GM12878 (cell line): ENCODE data around the gene NAA20. TPM values are rescaled to one million over a fixed set of nuclear protein-coding genes. Genes with fewer than 3 reads are reported as not detected.
A peak's percentile ranks its signal among the peaks of the same experiment; 100 is the strongest.

ENCODE experiments used
- ATAC-seq: fragments of 200-7000 bp; cut with Tn5 transposase; 3 replicates; pipeline ENCODE4 v1.9.1; 2020; ENCODE audit warnings: mild to moderate bottlenecking, moderate library complexity
- BruUV-seq: library from RNA; stranded (reverse); fragments of 400-500 nt; replicated peaks from 2 replicates; lab custom pipeline; 2021; lab: Mats Ljungman, UMichigan
- CTCF ChIA-PET: fragments of 300-600 bp; sonication (Branson Sonifier 250); formaldehyde crosslinking; extraction: SDS; loops from one replicate; lab custom pipeline; 2021; ENCODE audit warnings: inconsistent platforms; lab: Yijun Ruan, JAX
- POLR2A ChIA-PET: fragments of 350-600 bp; formaldehyde crosslinking; extraction: SDS; loops from one replicate; lab custom pipeline; 2021; ENCODE audit warnings: inconsistent platforms; lab: Charles Lee
- RAD21 ChIA-PET: fragments of 300-600 bp; sonication (Branson Sonifier 250); formaldehyde crosslinking; loops from one replicate; lab custom pipeline; 2023; ENCODE audit warnings: antibody characterized with exemption; ENCODE audit not compliant: unreplicated experiment; lab: Charles Lee
- SMC1A ChIA-PET: fragments of 300-600 bp; sonication (Branson Sonifier 250); formaldehyde crosslinking; loops from one replicate; lab custom pipeline; 2023; ENCODE audit not compliant: unreplicated experiment, uncharacterized antibody; lab: Charles Lee
- DNase-seq: peaks from one replicate; pipeline ENCODE4 v3.0.0-alpha.2; 2011; ENCODE audit warnings: low read depth, low spot score
- FAIRE-seq: peaks from 3 replicates; lab custom pipeline; 2011; peaks lifted over from hg19 to GRCh38; lab: Jason Lieb, UNC
- H2AFZ ChIP-seq: 2 replicates; pipeline ENCODE4 v1.6.0; 2011; ENCODE audit warnings: low read depth, low read length, control low read depth; ENCODE audit not compliant: control insufficient read depth
- H3K27ac ChIP-seq: 2 replicates; pipeline ENCODE4 v1.5.1; 2011; ENCODE audit warnings: control low read depth; ENCODE audit not compliant: control insufficient read depth, insufficient read depth
- H3K27me3 ChIP-seq, 2 experiments: replicated peaks in 1 of 2; 2 replicates each; pipeline versions ENCODE4 v1.6.0 to v1.6.1; 2011; ENCODE audit warnings: low read length in 1 of 2; ENCODE audit not compliant: control insufficient read depth in 2 of 2, insufficient read depth in 2 of 2
- H3K36me3 ChIP-seq, 2 experiments: 2 replicates each; pipeline ENCODE4 v1.5.1; 2011; ENCODE audit warnings: low read length in 1 of 2; ENCODE audit not compliant: control insufficient read depth in 2 of 2, insufficient read depth in 2 of 2
- H3K4me1 ChIP-seq: 2 replicates; pipeline ENCODE4 v1.6.1; 2011; ENCODE audit warnings: mild to moderate bottlenecking, low read length, moderate library complexity, mixed read lengths; ENCODE audit not compliant: control insufficient read depth, insufficient read depth
- H3K4me2 ChIP-seq: 2 replicates; pipeline ENCODE4 v1.6.0; 2011; ENCODE audit warnings: control low read depth; ENCODE audit not compliant: control insufficient read depth, insufficient read depth
- H3K4me3 ChIP-seq: fragments of 200-600 bp; sonication (generic); 2 replicates; pipeline ENCODE4 v1.5.1; 2016
- H3K79me2 ChIP-seq: 2 replicates; pipeline ENCODE4 v1.6.0; 2011; ENCODE audit warnings: low read length; ENCODE audit not compliant: control insufficient read depth, insufficient read depth
- H3K9ac ChIP-seq: 2 replicates; pipeline ENCODE4 v1.8.0; 2011; ENCODE audit warnings: low read length, control low read depth, mixed read lengths; ENCODE audit not compliant: control insufficient read depth, insufficient read depth
- H3K9me3 ChIP-seq: replicated peaks from 3 replicates; pipeline ENCODE4 v1.5.1; 2011; ENCODE audit warnings: mild to moderate bottlenecking, low read length; ENCODE audit not compliant: control insufficient read depth, insufficient read depth
- H4K20me1 ChIP-seq: 2 replicates; pipeline ENCODE4 v1.6.0; 2011; ENCODE audit not compliant: control insufficient read depth, insufficient read depth
- CBFB ChIP-seq: IDR thresholded peaks from 2 replicates; pipeline ENCODE4 v1.6.1; 2016; ENCODE audit warnings: antibody characterized with exemption, low read depth
- ZNF217 ChIP-seq: fragments of 450-650 bp; IDR thresholded peaks from 2 replicates; pipeline ENCODE4 v1.6.1; 2017; ENCODE audit warnings: antibody characterized with exemption, mild to moderate bottlenecking
- WGBS: methylation state at CpG from one replicate; pipeline ENCODE4 v1.1.6; 2016; ENCODE audit warnings: low lambda C conversion rate; ENCODE audit not compliant: insufficient replicate concordance, insufficient coverage; ENCODE audit errors: missing lambda C conversion rate; 5-methylcytosine and 5-hydroxymethylcytosine counted together
- in situ Hi-C: fragments of 300-500 bp; cut with MboI; formaldehyde crosslinking; loops from 9 replicates; pipeline ENCODE4 v1.14.3; 2018; ENCODE audit warnings: mixed read lengths
- intact Hi-C: fragments of 100-400 bp; cut with micrococcal nuclease; formaldehyde crosslinking; loops from one replicate; pipeline ENCODE4 v1.14.2; 2022; ENCODE audit not compliant: unreplicated experiment
- polyA plus RNA-seq, 11 experiments: library from polyadenylated mRNA; depleted of rRNA in 4 of 11; unstranded in 6 of 11; stranded (reverse) in 5 of 11; fragments of >200 nt; fragmentation: Nextera tagmentation in 4 of 11; fragmentation: Illumina TruSeq in 1 of 11; extraction: Ambion mirVana in 4 of 11; extraction: Trizol in 1 of 11; gene quantifications; 1 replicate in 1 of 11; 2 replicates in 10 of 11; pipeline versions ENCODE4 v1.2.1 to v1.2.3, GENCODE V29; 2011 to 2016; ENCODE audit warnings: inconsistent platforms in 2 of 11, missing spikeins in 2 of 11, low read depth in 1 of 11
- total RNA-seq, 4 experiments: library from RNA; depleted of rRNA in 3 of 4; stranded (reverse); fragments of >200 nt in 3 of 4; fragmentation: Illumina TruSeq in 1 of 4; extraction: Trizol in 1 of 4; gene quantifications; 2 replicates each; pipeline versions ENCODE4 v1.2.1 to v1.2.3, GENCODE V29; 2013 to 2021
- TF ChIP-seq, protein P1 (sequence below), 3 experiments: IDR thresholded peaks in 2 of 3; conservative IDR thresholded peaks in 1 of 3; 2 replicates each; pipeline ENCODE4 v1.5.1; 2011; ENCODE audit warnings: low read depth in 3 of 3, low read length in 3 of 3, mild to moderate bottlenecking in 3 of 3, control low read depth in 2 of 3, moderate library complexity in 2 of 3, inconsistent platforms in 1 of 3, mixed read lengths in 1 of 3; ENCODE audit not compliant: control insufficient read depth in 2 of 3, insufficient read depth in 1 of 3; ENCODE audit errors: extremely low read depth in 1 of 3

Gene NAA20
- total and polyA plus RNA-seq, 10 of the 15 experiments (the other 5 are each of a cell fraction or from before 2014, with no cell fraction given) = 48.3 to 366 (median 89.1) TPM

DNA sequence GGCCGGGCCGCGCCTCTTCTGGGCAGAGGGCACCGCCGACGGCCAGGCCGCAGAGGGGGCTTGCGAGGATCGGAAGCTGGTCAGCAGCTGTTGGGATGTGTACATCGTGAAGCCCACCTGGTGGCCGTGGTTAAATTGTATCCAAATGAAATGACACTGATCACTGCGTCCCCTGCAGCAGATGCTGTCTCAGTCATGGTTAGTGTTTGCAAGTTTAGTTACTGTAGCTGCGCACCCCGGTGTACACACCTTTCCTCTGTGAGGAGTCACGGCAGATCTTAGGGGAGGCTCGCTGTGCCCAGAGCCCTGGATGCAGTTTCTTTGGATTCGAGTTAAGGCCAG is 653 bp downstream of the NAA20 start:
- TF ChIP-seq CBFB (no peak), ZNF217 (no peak)
- TF ChIP-seq, protein P1, sequence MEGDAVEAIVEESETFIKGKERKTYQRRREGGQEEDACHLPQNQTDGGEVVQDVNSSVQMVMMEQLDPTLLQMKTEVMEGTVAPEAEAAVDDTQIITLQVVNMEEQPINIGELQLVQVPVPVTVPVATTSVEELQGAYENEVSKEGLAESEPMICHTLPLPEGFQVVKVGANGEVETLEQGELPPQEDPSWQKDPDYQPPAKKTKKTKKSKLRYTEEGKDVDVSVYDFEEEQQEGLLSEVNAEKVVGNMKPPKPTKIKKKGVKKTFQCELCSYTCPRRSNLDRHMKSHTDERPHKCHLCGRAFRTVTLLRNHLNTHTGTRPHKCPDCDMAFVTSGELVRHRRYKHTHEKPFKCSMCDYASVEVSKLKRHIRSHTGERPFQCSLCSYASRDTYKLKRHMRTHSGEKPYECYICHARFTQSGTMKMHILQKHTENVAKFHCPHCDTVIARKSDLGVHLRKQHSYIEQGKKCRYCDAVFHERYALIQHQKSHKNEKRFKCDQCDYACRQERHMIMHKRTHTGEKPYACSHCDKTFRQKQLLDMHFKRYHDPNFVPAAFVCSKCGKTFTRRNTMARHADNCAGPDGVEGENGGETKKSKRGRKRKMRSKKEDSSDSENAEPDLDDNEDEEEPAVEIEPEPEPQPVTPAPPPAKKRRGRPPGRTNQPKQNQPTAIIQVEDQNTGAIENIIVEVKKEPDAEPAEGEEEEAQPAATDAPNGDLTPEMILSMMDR (IDR thresholded peaks at IDR 0.05 in 2 of 3, conservative IDR thresholded peaks at IDR 0.05 in 1 of 3; ENCODE audit: control insufficient read depth in 2 of 3, extremely low read depth in 1 of 3, insufficient read depth in 1 of 3, low read depth in 3 of 3, low read length in 3 of 3) = 0 out of 6 replicates have a peak, but pooled peaks of 1 of the 3 experiments have one; percentile 1
- in situ Hi-C loops = loop anchor here (25.0 kb wide), 2 partner anchors 1431 to 1506 kb away; partner anchors contain the start of genes DTD1 and SEC23B
- no peaks in the 10 kb centered on the region for H3K27me3 ChIP-seq
- ChIA-PET POLR2A (interaction anchor here (1.6 kb wide), 1 partner anchor 34 kb away, joined by 5 read pairs; no protein-coding TSS in a partner anchor), SMC1A (interaction anchor here (0.6 to 2.2 kb wide), 5 partner anchors 13 to 324 kb away, joined by 3 to 16 read pairs (median 3); partner anchors contain the start of genes CFAP61 and CRNKL1), RAD21 (interaction anchor here (0.7 to 2.2 kb wide), 3 partner anchors 26 to 79 kb away, joined by 3 to 14 read pairs (median 3); partner anchors contain the start of genes CFAP61 and CRNKL1), CTCF (interaction anchor here (0.8 to 3.1 kb wide), 6 partner anchors 10 to 238 kb away, joined by 3 to 16 read pairs (median 5); no protein-coding TSS in a partner anchor)
- H3K4me2 ChIP-seq = peak overlapping the region; percentile 85
- peak overlapping the region; percentile 82 for H3K4me3 ChIP-seq
- 5% methylated on average over 17 of the region's 17 CpGs for WGBS
- H4K20me1 ChIP-seq = no peaks in the 10 kb centered on the region; the same call in 1 of the 2 replicates
- no peak for DNase-seq
- no TSS peak for BruUV-seq
- peak overlapping the region; percentile 74 for H3K27ac ChIP-seq
- ATAC-seq = peak; percentile 36
- no peak for FAIRE-seq
- no peaks in the 10 kb centered on the region for H3K9me3 ChIP-seq
- H2AFZ ChIP-seq = peak overlapping the region; percentile 93
- H3K9ac ChIP-seq = peak overlapping the region; percentile 88
- peaks cover 49% of the 10 kb centered on the region for H3K79me2 ChIP-seq
- peaks cover 17% of the 10 kb centered on the region for H3K4me1 ChIP-seq
- intact Hi-C loops = loop anchor here (1.0 kb wide), 1 partner anchor 34 kb away; the partner anchor contains the start of genes CFAP61 and CRNKL1
- peaks cover 0 to 3% of the 10 kb centered on the region in 2 experiments; a peak in 1 of 4 replicates for H3K36me3 ChIP-seq
